Activated CD8-positive, alpha-beta T cell treated with anti-CD3 and anti-CD28 coated beads, Interleukin-2, amount 10 ng/mL, durations not matched to agents 7 days and 5 days (primary cell): ENCODE results near the gene CMTM7. TPM values are rescaled to one million over a fixed set of nuclear protein-coding genes. Genes with fewer than 3 reads are reported as not detected.
"Not testable (repeated sequence)": the region's sequence is repeated elsewhere in the genome, so short reads cannot be mapped to it uniquely, and the experiment has no call there.

Experiments used
- ATAC-seq: fragments of 150-1000 bp; cut with Tn5 transposase; one replicate; pipeline ENCODE4 v1.10.0; 2021; ENCODE audit warnings: moderate library complexity
- CTCF ChIA-PET: fragments of 350-600 bp; sonication (Branson Sonifier 250); formaldehyde crosslinking; loops from one replicate; lab custom pipeline; 2021; ENCODE audit warnings: antibody characterized with exemption; lab: Charles Lee
- POLR2A ChIA-PET: fragments of 350-600 bp; sonication (Branson Sonifier 250); formaldehyde crosslinking; loops from one replicate; lab custom pipeline; 2021; ENCODE audit warnings: antibody characterized with exemption; lab: Charles Lee
- DNase-seq: peaks from one replicate; pipeline ENCODE4 v3.0.0-alpha.2; 2020
- H3K27ac Mint-ChIP-seq: one replicate; pipeline ENCODE4 v1.8.0; 2021; ENCODE audit warnings: mild to moderate bottlenecking, mixed read lengths
- H3K27me3 Mint-ChIP-seq: one replicate; pipeline ENCODE4 v1.8.0; 2021; ENCODE audit warnings: low read depth, mixed read lengths
- H3K36me3 Mint-ChIP-seq: one replicate; pipeline ENCODE4 v1.8.0; 2021; ENCODE audit warnings: low read depth, mixed read lengths
- H3K4me1 Mint-ChIP-seq: one replicate; pipeline ENCODE4 v1.8.0; 2021; ENCODE audit warnings: low read depth, mixed read lengths
- H3K4me3 Mint-ChIP-seq: one replicate; pipeline ENCODE4 v1.8.0; 2021; ENCODE audit warnings: mild to moderate bottlenecking, mixed read lengths
- H3K9me3 Mint-ChIP-seq: one replicate; pipeline ENCODE4 v1.8.0; 2022; ENCODE audit warnings: mixed read lengths; ENCODE audit not compliant: insufficient read depth
- total RNA-seq, 2 experiments: library from RNA; stranded (reverse); gene quantifications; one replicate each; pipeline ENCODE4 v1.2.3, GENCODE V29; 2021

CMTM7 gene
- total RNA-seq, 2 experiments from 2014 or later: 38.3 to 42.3 TPM

DNA sequence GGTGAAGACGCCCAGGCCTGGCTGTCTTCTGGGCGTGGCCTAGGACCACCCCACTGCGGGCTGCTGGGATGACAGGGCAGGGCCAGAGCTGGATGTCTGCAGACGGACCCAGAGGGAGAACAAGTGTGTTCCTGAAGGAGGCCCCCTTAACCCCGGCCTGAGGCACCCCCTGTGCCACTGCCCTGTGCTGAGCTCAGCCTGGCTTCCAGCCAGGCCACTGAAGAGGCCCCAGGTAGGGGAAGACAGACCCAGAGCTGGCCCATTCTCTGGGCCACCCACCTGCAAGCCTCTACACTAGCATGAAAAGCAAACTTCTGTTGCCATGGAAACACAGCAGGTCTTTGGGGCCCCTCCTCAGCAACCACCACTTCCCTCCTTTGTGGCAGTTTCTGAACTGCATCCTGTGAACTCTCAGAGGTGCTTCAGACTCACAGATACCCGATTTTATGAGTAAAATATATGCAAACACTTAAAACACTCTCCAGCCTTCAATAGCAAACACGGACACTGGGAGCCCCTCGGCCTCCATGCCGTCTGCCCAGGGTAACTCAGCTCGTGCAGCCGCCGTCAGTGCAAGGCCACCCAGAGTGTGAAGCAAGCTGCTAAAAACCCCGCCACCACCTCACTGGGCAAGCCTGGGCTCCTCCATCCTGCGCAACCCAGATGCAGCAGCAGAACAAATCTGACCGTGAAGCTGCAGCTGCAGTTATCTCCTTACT lies 68.5 kb downstream of the CMTM7 start:
- Mint-ChIP-seq H3K36me3 (peaks cover 21% of the 10 kb centered on the region), H3K27ac (no peak overlapping the region), H3K4me1 (peaks cover 33% of the 10 kb centered on the region), H3K4me3 (peak overlapping the region; percentile 80), H3K27me3 (no peaks in the 10 kb centered on the region), H3K9me3 (no peaks in the 10 kb centered on the region)
- POLR2A ChIA-PET: interaction anchor here (0.7 to 3.2 kb wide), 16 partner anchors 9 to 157 kb away, joined by 3 to 36 read pairs (median 4); partner anchors contain the start of gene CMTM7
- peak; percentile 92 for DNase-seq
- ATAC-seq: peak; percentile 85
- CTCF ChIA-PET: interaction anchor here (0.7 to 3.5 kb wide), 14 partner anchors 8 to 163 kb away, joined by 3 to 16 read pairs (median 4); partner anchors contain the start of gene CMTM7

DNA sequence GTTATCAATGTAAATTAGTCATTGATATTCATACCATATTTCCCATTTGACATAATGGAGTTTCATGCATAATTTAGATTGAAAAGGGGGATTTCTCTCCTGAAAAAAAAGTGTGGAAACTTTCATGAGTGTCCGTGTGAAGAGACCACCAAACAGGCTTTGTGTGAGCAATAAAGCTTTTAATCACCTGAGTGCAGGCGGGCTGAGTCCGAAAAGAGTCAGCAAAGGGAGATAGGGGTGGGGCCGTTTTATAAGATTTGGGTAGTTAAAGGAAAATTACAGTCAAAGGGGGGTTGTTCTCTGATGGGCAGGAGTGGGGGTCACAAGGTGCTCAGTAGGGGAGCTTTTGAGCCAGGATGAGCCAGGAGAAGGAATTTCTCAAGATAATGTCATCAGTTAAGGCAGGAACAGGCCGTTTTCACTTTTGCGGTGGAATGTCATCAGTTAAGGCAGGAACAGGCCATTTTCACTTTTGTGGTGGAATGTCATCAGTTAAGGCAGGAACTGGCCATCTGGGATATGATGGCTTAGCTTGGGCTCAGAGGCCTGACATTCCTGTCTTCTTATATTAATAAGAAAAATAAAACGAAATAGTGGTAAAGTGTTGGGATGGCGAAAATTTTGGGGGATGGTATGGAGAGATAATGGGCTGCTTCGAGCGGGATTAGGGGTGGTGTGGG lies 69.3 kb downstream of the CMTM7 start:
- CTCF ChIA-PET: interaction anchor here (0.7 to 3.5 kb wide), 12 partner anchors 9 to 163 kb away, joined by 3 to 16 read pairs (median 4); partner anchors contain the start of gene CMTM7
- not testable (repeated sequence) for ATAC-seq, H3K27me3 Mint-ChIP-seq, H3K9me3 Mint-ChIP-seq, H3K27ac Mint-ChIP-seq
- POLR2A ChIA-PET: interaction anchor here (1.0 to 3.2 kb wide), 13 partner anchors 8 to 158 kb away, joined by 3 to 36 read pairs (median 5); partner anchors contain the start of gene CMTM7
- Mint-ChIP-seq H3K4me3 (peak overlapping the region; percentile 80), H3K4me1 (peaks cover 30% of the 10 kb centered on the region), H3K36me3 (peaks cover 21% of the 10 kb centered on the region)
- DNase-seq: peak; percentile 20

DNA sequence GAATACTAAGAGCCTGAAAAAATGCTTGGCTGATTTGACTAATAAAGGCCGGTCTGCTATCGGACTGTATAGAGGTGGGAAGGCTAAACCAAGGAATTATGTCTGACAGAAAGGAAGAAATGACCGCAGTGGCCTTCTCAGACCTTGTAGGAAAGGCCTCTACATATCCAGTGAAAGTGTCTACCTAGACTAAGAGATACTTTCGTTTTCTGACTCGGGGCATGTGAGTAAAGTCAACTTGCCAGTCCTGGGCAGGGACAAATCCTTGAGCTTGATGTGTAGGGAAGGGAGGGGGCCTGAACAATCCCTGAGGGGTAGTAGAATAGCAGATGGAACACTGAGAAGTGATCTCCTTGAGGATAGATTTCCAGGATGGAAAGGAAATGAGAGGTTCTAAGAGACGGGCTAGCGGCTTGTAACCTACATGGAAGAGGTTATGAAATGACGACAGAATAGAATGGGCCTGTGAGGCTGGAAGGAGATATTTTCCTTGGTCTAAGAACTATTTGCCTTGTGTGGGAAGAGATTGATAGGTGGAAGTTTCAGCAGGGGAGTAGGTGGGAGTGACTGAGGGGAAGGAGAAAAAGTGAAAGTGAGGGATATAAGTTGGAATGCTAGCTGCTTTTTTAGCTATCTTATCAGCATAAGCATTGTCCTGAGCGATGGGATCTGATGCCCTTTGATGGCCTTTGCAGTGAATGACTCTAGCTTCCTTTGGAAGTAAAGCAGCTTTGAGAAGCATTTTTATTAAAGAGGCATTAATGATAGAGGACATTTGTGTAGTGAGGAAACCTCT lies 70.7 kb downstream of the CMTM7 start:
- H3K9me3 Mint-ChIP-seq, H3K4me3 Mint-ChIP-seq, ATAC-seq, H3K27ac Mint-ChIP-seq, H3K27me3 Mint-ChIP-seq: not testable (repeated sequence)
- CTCF ChIA-PET: interaction anchor here (1.0 to 3.5 kb wide), 3 partner anchors 30 to 86 kb away, joined by 3 to 16 read pairs (median 5); no protein-coding TSS in a partner anchor
- DNase-seq: peak; percentile 38
- Mint-ChIP-seq H3K4me1 (peaks cover 23% of the 10 kb centered on the region), H3K36me3 (peaks cover 15% of the 10 kb centered on the region)
- POLR2A ChIA-PET: interaction anchor here (1.1 to 1.3 kb wide), 2 partner anchors 37 to 91 kb away, joined by 3 to 4 read pairs; no protein-coding TSS in a partner anchor

DNA sequence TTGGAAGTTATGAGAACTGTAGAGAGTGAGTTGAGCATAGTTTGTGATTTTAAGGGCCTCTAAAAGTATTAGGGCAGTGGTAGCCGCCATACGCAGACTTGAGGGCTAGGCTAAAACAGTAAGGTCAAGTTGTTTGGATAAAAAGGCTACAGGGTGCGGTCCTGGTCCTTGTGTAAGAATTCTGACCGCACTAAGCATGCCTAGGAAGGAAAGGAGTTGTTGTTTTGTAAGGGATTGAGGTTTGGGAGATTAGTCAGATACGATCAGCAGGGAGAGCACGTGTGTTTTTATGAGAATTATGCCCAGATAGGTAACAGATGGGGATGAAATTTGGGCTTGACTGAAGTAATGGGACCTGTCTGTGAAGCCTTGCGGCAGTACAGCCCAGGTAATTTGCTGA lies 71.8 kb downstream of the CMTM7 start:
- DNase-seq: peak; percentile 4
- H3K36me3 Mint-ChIP-seq, H3K27ac Mint-ChIP-seq, H3K4me3 Mint-ChIP-seq, H3K27me3 Mint-ChIP-seq, ATAC-seq, H3K9me3 Mint-ChIP-seq, CTCF ChIA-PET, POLR2A ChIA-PET: not testable (repeated sequence)
- peaks cover 15% of the 10 kb centered on the region for H3K4me1 Mint-ChIP-seq

DNA sequence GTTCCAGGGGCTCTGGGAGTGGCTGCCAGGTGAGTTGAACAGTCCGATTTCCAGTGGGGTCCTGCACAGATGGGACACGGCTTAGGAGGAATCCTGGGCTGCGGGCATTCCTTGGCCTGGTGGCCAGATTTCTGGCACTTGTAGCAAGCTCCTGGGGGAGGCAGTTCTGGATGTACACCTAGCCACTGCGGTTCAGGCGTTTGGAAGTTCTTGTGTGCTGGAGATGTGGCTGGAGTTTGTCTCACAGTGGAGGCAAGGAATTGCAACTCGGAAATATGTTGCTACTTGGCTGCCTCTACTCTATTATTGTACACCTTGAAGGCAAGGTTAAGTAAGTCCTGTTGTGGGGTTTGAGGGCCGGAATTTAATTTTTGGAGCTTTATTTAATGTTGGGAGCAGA lies 73.1 kb downstream of the CMTM7 start:
- not testable (repeated sequence) for H3K27ac Mint-ChIP-seq, H3K36me3 Mint-ChIP-seq, H3K4me3 Mint-ChIP-seq, H3K9me3 Mint-ChIP-seq, DNase-seq, ATAC-seq, H3K27me3 Mint-ChIP-seq
- ChIA-PET CTCF (interaction anchor here (1.2 kb wide), 1 partner anchor 90 kb away, joined by 3 read pairs; no protein-coding TSS in a partner anchor), POLR2A (interaction anchor here (0.6 kb wide), 1 partner anchor 27 kb away, joined by 5 read pairs; no protein-coding TSS in a partner anchor)
- peaks cover 21% of the 10 kb centered on the region for H3K4me1 Mint-ChIP-seq

DNA sequence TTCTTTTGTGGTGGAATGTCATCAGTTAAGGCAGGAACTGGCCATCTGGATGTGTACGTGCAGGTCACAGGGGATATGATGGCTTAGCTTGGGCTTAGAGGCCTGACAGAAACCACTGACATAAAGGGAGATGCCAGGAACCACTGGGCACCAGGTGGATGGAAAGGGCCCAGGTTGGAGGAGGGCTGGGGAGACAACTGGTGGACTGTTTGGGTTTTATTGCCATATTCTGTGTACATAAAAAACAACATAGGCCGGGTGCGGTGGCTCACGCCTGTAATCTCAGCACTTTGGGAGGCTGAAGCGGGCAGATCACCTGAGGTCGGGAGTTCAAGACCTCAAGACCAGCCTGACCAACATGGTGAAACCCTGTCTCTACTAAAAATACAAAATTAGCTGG lies 75.2 kb downstream of the CMTM7 start:
- CTCF ChIA-PET: interaction anchor here (1.0 to 6.0 kb wide), 20 partner anchors 10 to 290 kb away, joined by 3 to 107 read pairs (median 14); partner anchors contain the start of genes CMTM6 and CMTM7

DNA sequence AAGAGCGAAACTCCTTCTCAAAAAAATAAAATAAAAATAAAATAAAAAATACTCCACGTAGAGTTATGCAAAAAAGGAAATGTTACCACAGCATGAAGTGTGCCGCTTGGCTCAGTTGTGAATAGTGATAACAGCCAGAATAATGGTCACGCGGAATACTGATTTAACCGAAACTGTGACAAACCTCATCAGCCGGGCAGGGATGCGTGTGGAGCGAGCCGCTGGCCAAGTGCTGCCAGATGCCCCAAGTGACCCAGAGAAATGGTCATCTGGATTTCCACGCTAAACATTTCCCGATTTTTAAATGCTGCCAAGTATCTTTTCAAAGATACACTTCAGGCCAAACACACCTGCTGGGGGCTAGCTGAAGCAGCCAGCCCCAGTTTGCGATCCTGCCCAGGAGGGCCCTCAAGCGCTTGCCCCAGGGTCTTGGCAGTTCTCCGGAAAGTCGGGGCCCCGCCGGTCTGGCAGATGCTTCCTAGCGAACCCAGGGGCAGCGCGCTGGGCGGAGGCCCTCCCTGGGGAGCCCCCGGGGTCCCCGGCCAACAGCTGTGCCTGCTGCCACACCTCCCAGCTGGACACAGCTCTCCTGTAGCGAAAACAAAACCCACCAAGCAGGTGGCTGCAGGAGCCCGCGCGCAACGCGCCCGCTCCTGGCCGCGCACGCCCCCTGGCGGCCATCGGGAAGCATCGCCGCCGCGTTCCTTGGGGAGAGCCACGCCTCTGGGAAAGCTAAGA lies 75.8 kb downstream of the CMTM7 start:
- ChIA-PET CTCF (interaction anchor here (0.6 to 6.0 kb wide), 52 partner anchors 8 to 291 kb away, joined by 3 to 107 read pairs (median 6); partner anchors contain the start of genes CMTM6, CMTM7 and CMTM8), POLR2A (interaction anchor here (1.2 to 1.9 kb wide), 3 partner anchors 29 to 95 kb away, joined by 3 to 8 read pairs (median 6); no protein-coding TSS in a partner anchor)
- H3K36me3 Mint-ChIP-seq: peaks cover 14% of the 10 kb centered on the region
- no peak overlapping the region for H3K27ac Mint-ChIP-seq
- H3K4me3 Mint-ChIP-seq: peak overlapping the region; percentile 17
- ATAC-seq (peak; percentile 90), DNase-seq (peak; percentile 76)
- H3K27me3 Mint-ChIP-seq: no peaks in the 10 kb centered on the region
- no peaks in the 10 kb centered on the region for H3K9me3 Mint-ChIP-seq
- peaks cover 34% of the 10 kb centered on the region for H3K4me1 Mint-ChIP-seq

More for the DNA sequence above, 75.2 kb downstream of the CMTM7 start:
- H3K27ac Mint-ChIP-seq, DNase-seq, ATAC-seq, H3K27me3 Mint-ChIP-seq, H3K9me3 Mint-ChIP-seq, H3K4me3 Mint-ChIP-seq: not testable (repeated sequence)
- Mint-ChIP-seq H3K4me1 (peaks cover 34% of the 10 kb centered on the region), H3K36me3 (peaks cover 11% of the 10 kb centered on the region)
- POLR2A ChIA-PET: interaction anchor here (0.6 to 1.9 kb wide), 3 partner anchors 28 to 1284 kb away, joined by 3 to 8 read pairs (median 3); no protein-coding TSS in a partner anchor

DNA sequence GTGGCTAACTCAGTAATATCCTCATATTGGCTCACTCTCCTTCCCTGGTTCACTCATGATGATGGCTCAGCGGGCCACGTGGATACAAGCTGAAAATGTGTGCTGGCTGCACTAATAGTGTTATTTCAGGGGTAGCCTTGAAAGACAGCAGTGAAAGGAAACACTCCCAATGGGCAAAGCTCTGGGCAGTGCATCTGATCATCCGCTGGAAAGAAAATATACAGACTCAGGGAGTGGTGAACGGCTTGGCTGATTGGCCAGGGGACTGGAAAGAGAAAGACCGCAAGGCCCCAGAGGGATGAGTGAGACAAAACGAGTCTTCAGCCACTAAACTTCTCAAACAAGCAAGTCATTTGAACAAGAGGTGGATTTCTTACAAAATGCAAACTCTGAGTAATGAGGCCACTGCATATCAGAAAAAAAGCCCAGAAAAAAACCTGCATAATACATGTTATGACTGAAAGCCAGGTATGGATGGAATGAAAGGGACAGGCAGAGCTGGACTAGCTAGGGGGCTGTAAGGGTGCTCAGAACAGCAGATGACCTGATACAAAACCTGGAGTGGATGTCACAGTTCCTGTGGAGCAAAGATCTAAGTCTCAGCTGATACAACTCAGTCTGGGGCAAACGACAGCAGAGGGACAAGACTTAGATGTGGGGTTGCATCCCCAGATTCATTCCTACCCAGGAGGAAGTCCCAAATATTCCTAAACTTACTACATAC lies 77.7 kb downstream of the CMTM7 start:
- Mint-ChIP-seq H3K9me3 (no peaks in the 10 kb centered on the region), H3K36me3 (peaks cover 27% of the 10 kb centered on the region), H3K4me1 (peaks cover 34% of the 10 kb centered on the region), H3K27ac (peak overlapping the region; percentile 77), H3K4me3 (no peak overlapping the region), H3K27me3 (no peaks in the 10 kb centered on the region)
- ChIA-PET POLR2A (interaction anchor here (0.9 to 1.5 kb wide), 2 partner anchors 9 to 32 kb away, joined by 3 to 6 read pairs; no protein-coding TSS in a partner anchor), CTCF (interaction anchor here (0.6 to 6.0 kb wide), 20 partner anchors 8 to 98 kb away, joined by 3 to 107 read pairs (median 12); partner anchors contain the start of gene CMTM7)
- ATAC-seq: no peak
- DNase-seq: no peak

DNA sequence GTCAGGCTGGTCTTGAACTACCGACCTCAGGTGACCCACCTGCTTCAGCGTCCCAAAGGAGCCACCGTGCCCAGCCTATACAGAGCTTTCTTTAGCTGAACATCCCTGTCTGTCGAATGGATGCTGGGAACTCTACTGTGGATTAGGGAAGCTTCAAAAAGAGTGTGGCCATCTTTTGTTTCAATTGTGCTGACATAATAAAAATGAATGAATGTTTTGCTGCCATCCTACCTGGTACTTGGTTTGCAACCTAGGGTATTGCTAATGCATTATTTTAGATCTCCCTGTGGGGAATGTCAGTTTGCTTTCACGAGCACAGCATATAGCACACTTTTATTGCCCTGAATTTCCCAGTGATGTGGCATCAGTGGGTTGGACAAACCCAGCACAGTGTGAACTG lies 78.7 kb downstream of the CMTM7 start:
- no peaks in the 10 kb centered on the region for H3K27me3 Mint-ChIP-seq
- H3K27ac Mint-ChIP-seq: no peak overlapping the region
- peaks cover 30% of the 10 kb centered on the region for H3K36me3 Mint-ChIP-seq
- H3K4me3 Mint-ChIP-seq: no peak overlapping the region
- ChIA-PET CTCF (interaction anchor here (0.6 to 6.0 kb wide), 12 partner anchors 10 to 136 kb away, joined by 3 to 107 read pairs (median 4); partner anchors contain the start of gene CMTM7), POLR2A (interaction anchor here (0.6 to 0.7 kb wide), 2 partner anchors 81 to 510 kb away, joined by 3 read pairs; no protein-coding TSS in a partner anchor)
- DNase-seq: no peak
- no peaks in the 10 kb centered on the region for H3K9me3 Mint-ChIP-seq
- H3K4me1 Mint-ChIP-seq: peaks cover 34% of the 10 kb centered on the region
- ATAC-seq: no peak
